Measurements from ENCODE around the gene GALNT10.

GRCh38 chr5:154330097-154330667 lies 139.6 kb downstream of the GALNT10 start:
- TF ChIP-seq ZNF70 (CRISPR knock-in tag; IDR thresholded peaks at IDR 0.05) (no peak), RARB (CRISPR knock-in tag; IDR thresholded peaks at IDR 0.05) (no peak), ZNF565 (CRISPR knock-in tag; conservative IDR thresholded peaks at IDR 0.05; ENCODE audit: low read depth) (no peak), ARNTL (CRISPR knock-in tag; IDR thresholded peaks at IDR 0.05; ENCODE audit: borderline replicate concordance, low read depth) (no peak), TCF4 (CRISPR knock-in tag; IDR thresholded peaks at IDR 0.05; ENCODE audit: borderline replicate concordance) (no peak), BACH2 (CRISPR knock-in tag; IDR thresholded peaks at IDR 0.05; ENCODE audit: borderline replicate concordance) (no peak), ISL1 (CRISPR knock-in tag; IDR thresholded peaks at IDR 0.05) (no peak), PATZ1 (CRISPR knock-in tag; IDR thresholded peaks at IDR 0.05; ENCODE audit: borderline replicate concordance) (no peak), TOX (CRISPR knock-in tag; IDR thresholded peaks at IDR 0.05; ENCODE audit: borderline replicate concordance) (no peak), GLIS3 (CRISPR knock-in tag; IDR thresholded peaks at IDR 0.05) (no peak), ZFP30 (CRISPR knock-in tag; IDR thresholded peaks at IDR 0.05) (no peak), POU6F1 (CRISPR knock-in tag; IDR thresholded peaks at IDR 0.05; ENCODE audit: borderline replicate concordance, low read depth) (no peak), CREB5 (CRISPR knock-in tag; IDR thresholded peaks at IDR 0.05; ENCODE audit: low read depth) (no peak), ZFP3 (CRISPR knock-in tag; IDR thresholded peaks at IDR 0.05) (no peak)
